ACC112 (cell line): ENCODE measurements around the gene HDAC9.

Source experiments
- H2AFZ ChIP-seq: fragments of 200-600 bp; sonication (generic); one replicate; pipeline ENCODE4 v1.6.0; 2017; ENCODE audit warnings: antibody characterized with exemption, low read length; ENCODE audit not compliant: unreplicated experiment
- H3K27ac ChIP-seq: fragments of 200-600 bp; sonication (generic); 2 replicates; pipeline ENCODE4 v1.5.1; 2014; ENCODE audit warnings: low read depth, mild to moderate bottlenecking, antibody characterized with exemption, low read length, moderate library complexity
- H3K27me3 ChIP-seq: fragments of 200-600 bp; sonication (generic); 2 replicates; pipeline ENCODE4 v1.6.1; 2014; ENCODE audit warnings: mild to moderate bottlenecking, antibody characterized with exemption, low read length, moderate library complexity, mixed read lengths; ENCODE audit not compliant: insufficient read depth
- H3K36me3 ChIP-seq: fragments of 200-600 bp; sonication (generic); 2 replicates; pipeline ENCODE4 v1.6.1; 2016; ENCODE audit warnings: mild to moderate bottlenecking, antibody characterized with exemption, low read length, moderate library complexity, mixed read lengths; ENCODE audit not compliant: insufficient read depth
- H3K4me1 ChIP-seq: fragments of 200-600 bp; sonication (generic); one replicate; pipeline ENCODE4 v1.6.1; 2016; ENCODE audit warnings: low read length, mixed read lengths; ENCODE audit not compliant: insufficient read depth, unreplicated experiment, control insufficient read depth
- H3K4me3 ChIP-seq: fragments of 200-600 bp; sonication (generic); 2 replicates; pipeline ENCODE4 v1.5.1; 2014; ENCODE audit warnings: mild to moderate bottlenecking, low read depth, low read length
- H3K79me2 ChIP-seq: fragments of 200-600 bp; sonication (generic); one replicate; pipeline ENCODE4 v1.6.0; 2016; ENCODE audit warnings: low read length; ENCODE audit not compliant: control insufficient read depth, unreplicated experiment, insufficient read depth

The HDAC9 gene

DNA sequence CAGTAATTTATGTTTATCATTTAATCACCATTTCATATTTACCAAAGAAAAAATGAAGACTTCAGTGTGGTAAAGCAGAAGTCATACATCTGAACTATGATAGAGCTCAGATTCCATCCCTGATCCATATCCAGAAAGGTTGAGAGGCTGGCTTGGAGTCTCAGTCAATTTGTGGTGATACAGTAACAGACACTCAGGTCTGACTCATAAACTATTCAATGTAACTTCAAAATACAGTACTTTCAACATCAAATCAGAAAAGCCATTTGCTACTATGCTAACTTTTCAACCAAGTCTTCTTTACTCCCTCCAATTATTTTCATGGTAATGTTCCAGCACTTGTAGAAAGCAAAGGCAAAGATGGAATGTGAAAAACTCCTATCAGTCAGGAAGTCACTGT is 190.4 kb downstream of the HDAC9 start:
- peaks cover 6% of the 10 kb centered on the region for H3K4me1 ChIP-seq
- H2AFZ ChIP-seq: no peak overlapping the region
- no peaks in the 10 kb centered on the region for H3K27me3 ChIP-seq
- no peaks in the 10 kb centered on the region for H3K79me2 ChIP-seq
- no peak overlapping the region for H3K27ac ChIP-seq
- H3K4me3 ChIP-seq: no peak overlapping the region
- no peaks in the 10 kb centered on the region for H3K36me3 ChIP-seq

DNA sequence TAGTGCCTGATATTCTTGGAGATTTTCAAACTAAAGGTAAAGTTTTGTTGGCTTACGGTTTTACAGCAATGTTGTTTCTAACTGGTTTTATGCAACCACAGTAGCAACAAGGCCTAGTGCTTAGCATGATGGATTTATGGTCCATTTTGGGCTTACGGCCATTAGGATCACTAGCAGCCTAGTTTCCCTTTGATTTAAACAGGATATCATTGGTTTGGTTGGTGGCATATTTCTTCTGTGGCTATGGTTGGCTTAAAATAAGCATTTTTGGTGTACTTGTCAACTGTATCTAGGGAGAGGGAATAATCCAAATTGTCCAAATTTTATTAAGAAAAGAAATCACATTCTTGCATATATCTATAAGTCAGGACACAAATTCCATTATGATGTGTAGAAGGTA is 194.0 kb downstream of the HDAC9 start:
- no peak overlapping the region for H3K27ac ChIP-seq
- H3K4me1 ChIP-seq: peaks cover 11% of the 10 kb centered on the region
- no peak overlapping the region for H3K4me3 ChIP-seq
- H2AFZ ChIP-seq: no peak overlapping the region
- no peaks in the 10 kb centered on the region for H3K36me3 ChIP-seq
- no peaks in the 10 kb centered on the region for H3K27me3 ChIP-seq
- no peaks in the 10 kb centered on the region for H3K79me2 ChIP-seq

DNA sequence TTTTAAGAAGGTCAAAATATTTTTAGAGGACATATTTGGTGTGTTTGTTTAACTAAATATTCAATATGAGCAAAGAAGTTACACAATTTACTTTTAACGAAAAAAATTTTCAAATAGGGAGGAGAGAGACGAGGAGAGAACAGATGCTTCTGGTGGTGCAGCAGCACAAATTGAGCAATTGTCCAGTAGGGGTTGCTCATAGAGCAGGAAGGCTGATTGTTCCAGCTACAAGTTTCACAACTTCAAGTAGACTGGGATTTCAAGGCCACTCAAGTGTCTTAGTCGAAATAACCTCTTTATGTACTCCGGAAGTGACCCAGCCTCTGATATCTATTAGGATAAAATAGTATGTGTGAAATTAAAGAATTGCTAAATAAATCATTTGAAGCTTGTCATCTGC is 197.9 kb downstream of the HDAC9 start:
- Histone ChIP-seq H2AFZ (peak overlapping the region; percentile 53), H3K27ac (no peak overlapping the region), H3K36me3 (no peaks in the 10 kb centered on the region), H3K4me3 (no peak overlapping the region), H3K27me3 (no peaks in the 10 kb centered on the region), H3K79me2 (no peaks in the 10 kb centered on the region), H3K4me1 (peaks cover 5% of the 10 kb centered on the region)

DNA sequence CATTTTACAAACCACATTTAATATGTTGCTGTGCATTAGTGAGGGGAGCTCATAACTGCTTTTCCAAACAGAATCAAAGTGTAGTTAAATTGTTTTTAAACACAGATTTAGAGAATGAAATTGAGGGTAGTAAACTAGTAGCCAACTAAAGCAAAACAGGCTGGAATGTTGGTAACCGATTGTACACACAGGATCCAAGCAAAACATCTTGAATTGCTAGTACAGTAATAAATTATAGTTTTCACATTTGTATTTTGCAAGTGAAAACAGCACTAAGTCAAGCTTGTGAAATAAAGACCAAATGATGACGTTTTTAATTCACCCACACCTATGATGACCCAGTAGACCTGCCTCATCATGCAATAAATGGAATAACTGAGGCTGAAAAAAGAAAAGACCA is 198.3 kb downstream of the HDAC9 start:
- H3K36me3 ChIP-seq: no peaks in the 10 kb centered on the region
- no peak overlapping the region for H2AFZ ChIP-seq
- no peaks in the 10 kb centered on the region for H3K79me2 ChIP-seq
- peaks cover 5% of the 10 kb centered on the region for H3K4me1 ChIP-seq
- H3K27ac ChIP-seq: no peak overlapping the region
- no peak overlapping the region for H3K4me3 ChIP-seq
- H3K27me3 ChIP-seq: no peaks in the 10 kb centered on the region

DNA sequence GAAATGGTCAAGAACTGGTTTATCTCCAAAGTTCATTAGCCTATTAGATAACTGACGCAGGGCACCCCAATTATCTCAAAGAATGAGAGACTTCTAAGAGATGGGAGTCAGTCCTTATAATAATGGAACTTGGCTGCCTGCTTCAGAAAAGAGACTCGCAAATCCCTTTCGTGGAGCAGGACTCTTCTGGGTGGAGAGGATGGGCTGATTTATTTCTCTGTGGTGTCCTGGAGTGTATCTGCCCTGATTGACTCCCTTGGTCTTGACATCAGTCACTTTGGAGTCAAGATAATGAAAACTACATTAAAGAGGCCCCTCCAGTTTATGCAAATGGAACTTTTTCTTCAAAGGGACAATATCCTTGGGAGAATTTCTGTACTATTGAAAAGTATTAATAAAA is 198.9 kb downstream of the HDAC9 start:
- H3K36me3 ChIP-seq: no peaks in the 10 kb centered on the region
- H3K27me3 ChIP-seq: no peaks in the 10 kb centered on the region
- no peak overlapping the region for H3K4me3 ChIP-seq
- no peak overlapping the region for H3K27ac ChIP-seq
- peaks cover 5% of the 10 kb centered on the region for H3K4me1 ChIP-seq
- no peak overlapping the region for H2AFZ ChIP-seq
- no peaks in the 10 kb centered on the region for H3K79me2 ChIP-seq

DNA sequence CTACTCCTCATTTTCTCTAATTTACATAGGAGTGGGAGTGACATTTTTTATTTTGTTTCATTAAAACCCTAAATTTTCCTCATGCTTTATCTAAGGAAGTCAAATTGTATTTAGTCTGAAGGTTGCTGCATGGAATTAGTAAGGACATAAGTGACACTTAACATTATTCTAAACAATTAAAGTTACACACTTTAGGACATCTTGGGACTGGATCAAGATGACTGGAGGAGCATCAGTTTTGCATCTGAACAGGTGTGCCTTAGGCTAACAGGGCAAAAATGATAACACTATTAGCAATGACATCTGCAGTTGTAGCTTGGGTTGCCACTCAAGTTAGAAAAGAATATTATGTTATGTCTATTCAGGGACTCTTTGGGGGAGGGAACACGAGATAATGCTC is 199.4 kb downstream of the HDAC9 start:
- Histone ChIP-seq H3K4me3 (no peak overlapping the region), H3K36me3 (no peaks in the 10 kb centered on the region), H3K4me1 (peaks cover 5% of the 10 kb centered on the region)

DNA sequence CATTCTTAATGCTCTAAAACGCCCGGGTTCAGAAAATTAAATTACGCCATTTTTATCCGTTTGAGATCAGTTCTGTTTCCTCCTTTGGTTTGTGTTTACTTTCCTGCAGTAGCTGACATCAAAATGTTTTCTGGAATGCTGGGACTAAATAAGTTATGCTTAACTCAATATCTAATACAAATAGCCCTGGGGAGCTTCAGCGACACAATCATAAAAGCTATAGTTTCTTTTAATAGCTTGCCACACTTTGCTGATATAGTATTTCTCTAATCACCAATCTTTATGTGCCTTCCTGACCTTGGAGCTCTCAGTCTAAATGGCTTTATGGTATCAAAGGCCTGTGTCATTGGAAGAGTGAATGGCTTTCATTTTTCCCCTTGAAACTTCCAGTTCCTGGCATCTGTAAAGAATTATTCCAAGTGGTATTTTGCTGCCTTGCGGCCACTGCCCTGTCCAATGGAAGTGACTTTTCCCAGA is 202.7 kb downstream of the HDAC9 start:
- peaks cover 5% of the 10 kb centered on the region for H3K4me1 ChIP-seq
- H3K4me3 ChIP-seq: no peak overlapping the region
- no peaks in the 10 kb centered on the region for H3K27me3 ChIP-seq
- H3K36me3 ChIP-seq: no peaks in the 10 kb centered on the region
- H2AFZ ChIP-seq: no peak overlapping the region
- H3K79me2 ChIP-seq: no peaks in the 10 kb centered on the region
- H3K27ac ChIP-seq: no peak overlapping the region

More for the DNA sequence above, 199.4 kb downstream of the HDAC9 start:
- Histone ChIP-seq H3K27me3 (no peaks in the 10 kb centered on the region), H2AFZ (no peak overlapping the region), H3K79me2 (no peaks in the 10 kb centered on the region), H3K27ac (no peak overlapping the region)

DNA sequence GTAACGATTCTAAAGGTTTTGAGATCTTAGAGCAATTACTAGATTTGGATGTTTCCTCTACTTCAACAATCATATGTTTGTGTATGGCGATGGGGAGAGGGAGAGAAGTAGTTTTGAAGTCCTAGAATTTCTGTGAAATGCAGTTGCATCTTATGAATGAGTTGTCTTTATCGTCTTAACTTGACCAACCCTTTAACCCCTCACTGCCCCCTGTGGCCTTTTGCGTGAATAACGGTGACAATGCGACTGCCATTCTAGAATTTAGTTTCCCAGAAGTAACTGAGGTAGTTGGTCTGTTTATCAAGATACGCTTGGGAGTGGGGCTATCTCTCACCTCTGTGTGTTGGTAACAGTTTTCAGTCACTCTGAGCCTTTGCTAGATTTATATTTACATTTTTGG is 204.6 kb downstream of the HDAC9 start:
- Histone ChIP-seq H3K27me3 (no peaks in the 10 kb centered on the region), H2AFZ (no peak overlapping the region), H3K79me2 (no peaks in the 10 kb centered on the region), H3K4me1 (no peaks in the 10 kb centered on the region), H3K27ac (no peak overlapping the region), H3K4me3 (no peak overlapping the region), H3K36me3 (no peaks in the 10 kb centered on the region)

DNA sequence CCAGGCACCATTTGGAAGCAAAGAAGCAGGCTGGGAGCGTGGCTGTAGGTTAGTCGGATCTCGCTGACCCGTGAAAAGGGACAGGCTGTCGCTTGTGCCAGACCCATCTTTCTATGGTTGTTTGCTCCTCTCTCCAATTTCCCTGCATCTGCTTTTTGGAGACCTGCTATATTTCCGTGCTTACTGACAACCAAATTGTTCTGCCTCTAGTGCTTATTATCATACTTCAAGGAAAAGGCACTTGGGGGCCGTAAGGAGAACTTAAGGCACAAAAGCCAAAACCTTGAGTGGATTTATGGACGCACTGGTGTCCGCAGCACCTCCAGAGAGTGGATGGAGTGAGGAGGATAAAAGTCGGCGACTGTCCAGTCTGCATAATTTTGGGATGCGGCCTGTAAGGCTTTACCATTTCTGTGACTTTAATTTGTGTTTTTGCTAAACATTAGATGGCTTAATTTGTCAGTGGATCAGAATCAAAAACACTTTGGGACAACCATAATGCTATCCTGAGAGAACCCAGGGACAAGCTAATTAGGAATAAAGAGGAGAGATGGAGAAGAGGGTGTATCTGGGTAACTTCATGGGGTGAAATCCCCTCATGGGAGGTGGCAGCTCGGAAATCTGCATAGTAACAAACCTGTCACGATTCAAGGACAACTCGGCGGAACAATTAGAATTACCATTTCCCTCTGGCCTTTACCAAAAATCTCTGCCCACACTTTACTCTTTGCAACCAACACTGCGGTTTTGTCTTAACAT is 206.7 kb downstream of the HDAC9 start:
- Histone ChIP-seq H3K27ac (no peak overlapping the region), H3K36me3 (no peaks in the 10 kb centered on the region), H3K4me1 (no peaks in the 10 kb centered on the region), H3K27me3 (no peaks in the 10 kb centered on the region), H3K79me2 (no peaks in the 10 kb centered on the region), H3K4me3 (no peak overlapping the region), H2AFZ (no peak overlapping the region)

DNA sequence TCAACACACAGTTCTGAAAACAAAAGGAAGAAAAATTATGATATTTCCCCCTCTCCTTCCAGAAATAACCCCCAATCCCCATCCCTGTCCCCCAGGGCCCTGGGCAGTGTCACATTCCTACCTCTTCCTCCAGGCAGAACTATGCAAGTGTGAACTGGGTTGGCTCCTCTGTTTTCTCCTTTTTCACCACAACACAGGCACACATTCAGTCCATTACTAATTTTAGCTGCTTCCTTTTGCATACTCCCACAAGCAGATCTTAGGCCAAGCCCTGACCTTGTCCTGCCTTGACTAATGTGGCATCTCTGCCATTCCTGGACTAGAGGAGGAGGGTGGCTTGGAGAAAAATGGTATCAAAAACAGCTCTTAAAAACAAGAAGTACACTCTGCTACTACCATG is 208.1 kb downstream of the HDAC9 start:
- H3K27me3 ChIP-seq: no peaks in the 10 kb centered on the region
- no peaks in the 10 kb centered on the region for H3K4me1 ChIP-seq
- H3K36me3 ChIP-seq: no peaks in the 10 kb centered on the region
- no peak overlapping the region for H2AFZ ChIP-seq
- H3K4me3 ChIP-seq: no peak overlapping the region
- H3K27ac ChIP-seq: no peak overlapping the region
- H3K79me2 ChIP-seq: no peaks in the 10 kb centered on the region

DNA sequence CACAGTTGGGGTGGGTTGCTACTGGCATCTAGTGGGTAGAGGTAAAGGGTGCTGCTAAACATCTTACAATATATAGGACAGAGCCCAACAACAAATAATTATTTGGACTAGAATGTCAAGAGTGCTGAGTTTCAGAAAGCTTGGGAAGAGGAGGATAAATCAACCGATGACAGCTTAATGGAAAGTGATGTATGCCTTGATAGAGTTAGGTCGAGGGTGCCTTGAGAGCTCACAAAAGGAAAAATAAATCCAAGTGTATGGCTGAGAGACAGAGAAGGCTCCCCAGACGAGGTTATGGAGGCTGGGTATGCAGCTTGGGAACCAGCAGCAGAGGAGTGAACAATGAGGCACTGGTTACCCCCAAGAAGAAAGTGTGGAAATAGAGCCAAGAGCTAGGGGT is 211.1 kb downstream of the HDAC9 start:
- no peaks in the 10 kb centered on the region for H3K79me2 ChIP-seq
- no peaks in the 10 kb centered on the region for H3K27me3 ChIP-seq
- no peak overlapping the region for H2AFZ ChIP-seq
- H3K36me3 ChIP-seq: no peaks in the 10 kb centered on the region
- H3K27ac ChIP-seq: no peak overlapping the region
- no peak overlapping the region for H3K4me3 ChIP-seq
- H3K4me1 ChIP-seq: no peaks in the 10 kb centered on the region
